ENCODE data around the gene AUTS2.
A peak's percentile ranks its signal among the peaks of the same experiment; 100 is the strongest.

AUTS2 gene

GRCh38 chr7:69668339-69668870 lies 70.1 kb downstream of the AUTS2 start:
- DNase-seq (ENCODE audit: low read depth) = no peak
- TF ChIP-seq CTCF (IDR thresholded peaks at IDR 0.05; ENCODE audit: insufficient read depth, low read depth, low read length, missing control alignments) = no peak
- no peak overlapping the region for H3K4me3 ChIP-seq (ENCODE audit: low read depth, low read length)

- DNase-seq (ENCODE audit: low read depth) = no peak
- no peak for TF ChIP-seq CTCF (IDR thresholded peaks at IDR 0.05; ENCODE audit: insufficient read depth, low read depth, low read length, missing control alignments)
- H3K4me3 ChIP-seq (ENCODE audit: low read depth, low read length) = no peak overlapping the region
Observed at GRCh38 chr7:69670701-69671100, 72.4 kb downstream of the AUTS2 start.

GRCh38 chr7:69673074-69673473 lies 74.8 kb downstream of the AUTS2 start:
- H3K4me3 ChIP-seq (ENCODE audit: low read depth, low read length) = no peak overlapping the region
- no peak for TF ChIP-seq CTCF (IDR thresholded peaks at IDR 0.05; ENCODE audit: insufficient read depth, low read depth, low read length, missing control alignments)
- DNase-seq (ENCODE audit: low read depth) = no peak

DNA sequence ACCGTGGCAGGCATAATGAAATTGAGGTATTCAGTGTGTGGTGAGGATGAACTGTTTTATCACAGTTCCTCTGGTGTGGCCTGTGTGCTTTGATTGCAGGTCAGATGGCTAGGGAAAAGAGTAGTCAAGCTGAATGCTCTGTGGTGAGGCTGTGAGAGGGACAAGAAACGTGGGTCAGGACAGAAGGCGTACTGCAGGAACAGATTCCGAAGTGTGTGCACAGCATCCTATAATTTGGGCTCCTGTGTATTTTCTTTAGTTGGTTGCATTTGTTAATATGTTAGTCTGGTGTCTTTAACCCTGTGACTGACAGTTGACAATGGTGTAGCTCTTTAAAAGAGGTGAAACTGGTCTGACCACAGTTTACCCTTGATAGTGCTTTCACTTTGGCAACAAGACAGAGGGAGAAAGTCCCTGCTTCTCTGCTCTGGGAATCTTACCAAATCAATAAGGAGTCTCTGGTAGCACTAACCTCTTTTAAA lies 76.5 kb downstream of the AUTS2 start:
- H3K4me3 ChIP-seq (ENCODE audit: low read depth, low read length) = no peak overlapping the region
- TF ChIP-seq CTCF (IDR thresholded peaks at IDR 0.05; ENCODE audit: insufficient read depth, low read depth, low read length, missing control alignments) = no peak
- DNase-seq (ENCODE audit: low read depth) = peak; percentile 73

- peak; percentile 49 for DNase-seq (ENCODE audit: low read depth)
- TF ChIP-seq CTCF (IDR thresholded peaks at IDR 0.05; ENCODE audit: insufficient read depth, low read depth, low read length, missing control alignments) = no peak
- no peak overlapping the region for H3K4me3 ChIP-seq (ENCODE audit: low read depth, low read length)
Observed at GRCh38 chr7:69676247-69676646, 78.0 kb downstream of the AUTS2 start.

DNA sequence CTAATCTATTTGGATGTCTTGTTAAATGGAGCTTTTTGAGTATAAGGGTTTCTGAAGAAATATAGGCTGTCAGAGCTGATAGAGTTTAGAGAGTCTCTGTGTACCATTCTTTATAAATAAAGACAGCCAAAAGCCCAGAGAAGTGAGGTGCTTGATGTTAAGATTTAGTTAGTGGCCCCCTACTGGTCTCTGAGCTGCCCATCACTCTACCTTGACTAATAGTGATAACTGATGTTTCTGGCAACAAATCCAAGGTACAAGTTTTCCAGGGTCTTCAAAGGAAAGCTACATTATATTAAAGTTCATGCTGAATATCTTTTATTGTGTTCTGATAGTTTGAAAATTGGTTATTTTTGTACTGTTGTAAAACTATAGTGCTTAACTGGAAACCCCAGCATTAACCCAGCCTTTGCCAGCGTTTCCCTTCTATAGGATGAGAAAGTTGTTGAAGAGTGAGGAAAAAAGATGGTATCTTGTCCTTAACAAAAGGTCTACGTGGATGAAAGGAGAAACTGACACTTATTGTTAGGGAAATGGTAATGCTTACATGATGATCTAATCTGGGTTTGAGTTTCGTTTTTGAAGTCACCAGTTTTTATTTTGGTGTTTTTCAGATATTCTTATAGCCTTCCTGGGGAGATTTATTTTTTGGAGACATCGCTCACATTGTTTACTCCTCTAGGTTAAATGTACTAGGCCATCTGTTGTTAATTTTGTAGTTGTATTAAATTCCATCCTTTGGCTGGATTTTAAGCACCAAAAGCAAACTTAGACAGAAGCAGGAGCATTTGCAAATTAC lies 79.0 kb downstream of the AUTS2 start:
- peak; percentile 35 for TF ChIP-seq CTCF (IDR thresholded peaks at IDR 0.05; ENCODE audit: insufficient read depth, low read depth, low read length, missing control alignments)
- H3K4me3 ChIP-seq (ENCODE audit: low read depth, low read length) = no peak overlapping the region
- peak; percentile 50 for DNase-seq (ENCODE audit: low read depth)
